Neural crest cell (in vitro differentiated cells): ENCODE data around the gene ANGPT4. TPM values are rescaled to one million over a fixed set of nuclear protein-coding genes. Genes with fewer than 3 reads are reported as not detected.

Experiments used
- DNase-seq: peaks from one replicate; pipeline ENCODE4 v3.0.0; 2021; ENCODE audit warnings: low read depth, mixed read lengths, low spot score
- H3K27ac Mint-ChIP-seq: one replicate; pipeline ENCODE4 v1.8.0; 2021; ENCODE audit warnings: mild to moderate bottlenecking, mixed read lengths; ENCODE audit not compliant: unreplicated experiment
- H3K27me3 Mint-ChIP-seq: 2 replicates; pipeline ENCODE4 v1.8.0; 2021; ENCODE audit warnings: low read depth, mild to moderate bottlenecking, mixed read lengths
- H3K36me3 Mint-ChIP-seq: 2 replicates; pipeline ENCODE4 v1.8.0; 2021; ENCODE audit warnings: low read depth, mild to moderate bottlenecking, mixed read lengths
- H3K4me1 Mint-ChIP-seq: 2 replicates; pipeline ENCODE4 v1.8.0; 2021; ENCODE audit warnings: mixed read lengths
- H3K4me3 Mint-ChIP-seq: one replicate; pipeline ENCODE4 v1.8.0; 2021; ENCODE audit warnings: mild to moderate bottlenecking, mixed read lengths
- H3K9me3 Mint-ChIP-seq: 2 replicates; pipeline ENCODE4 v1.8.0; 2021; ENCODE audit warnings: mixed read lengths
- CTCF ChIP-seq: fragments of 200-600 bp; sonication (generic); conservative IDR thresholded peaks from 2 replicates; pipeline ENCODE4 v1.5.0; 2021; ENCODE audit warnings: antibody characterized with exemption, mild to moderate bottlenecking
- total RNA-seq: library from RNA; stranded (reverse); gene quantifications from 2 replicates; pipeline ENCODE4 v1.2.1, GENCODE V29; 2021

The ANGPT4 gene
- total RNA-seq, 1 donor from 2014 or later = 0.07 TPM

- no peak overlapping the region for H3K27ac Mint-ChIP-seq
These were observed 28.1 kb downstream of the ANGPT4 start for GRCh38 chr20:888057-888456.

GRCh38 chr20:887137-887536 is 29.0 kb downstream of the ANGPT4 start:
- no peak overlapping the region for H3K4me3 Mint-ChIP-seq
- H3K9me3 Mint-ChIP-seq = no peaks in the 10 kb centered on the region
- no peak for DNase-seq
- peaks cover 29% of the 10 kb centered on the region for H3K4me1 Mint-ChIP-seq
- no peak for TF ChIP-seq CTCF
- no peak overlapping the region for H3K27ac Mint-ChIP-seq
- no peaks in the 10 kb centered on the region for H3K36me3 Mint-ChIP-seq
- H3K27me3 Mint-ChIP-seq = peaks cover 63% of the 10 kb centered on the region

More at GRCh38 chr20:888057-888456, 28.1 kb downstream of the ANGPT4 start:
- Mint-ChIP-seq H3K36me3 (no peaks in the 10 kb centered on the region), H3K4me1 (peaks cover 29% of the 10 kb centered on the region), H3K4me3 (no peak overlapping the region), H3K27me3 (peaks cover 61% of the 10 kb centered on the region), H3K9me3 (no peaks in the 10 kb centered on the region)
- TF ChIP-seq CTCF = no peak
- no peak for DNase-seq

GRCh38 chr20:884983-885952 is 30.9 kb downstream of the ANGPT4 start:
- Mint-ChIP-seq H3K36me3 (no peaks in the 10 kb centered on the region), H3K4me1 (peaks cover 15% of the 10 kb centered on the region), H3K4me3 (no peak overlapping the region), H3K27ac (peak overlapping the region; percentile 51), H3K27me3 (peaks cover 69% of the 10 kb centered on the region), H3K9me3 (no peaks in the 10 kb centered on the region)
- TF ChIP-seq CTCF = peak; percentile 27
- peak; percentile 28 for DNase-seq

- Mint-ChIP-seq H3K4me1 (peaks cover 9% of the 10 kb centered on the region), H3K27ac (no peak overlapping the region), H3K27me3 (peaks cover 71% of the 10 kb centered on the region)
These were observed 34.4 kb downstream of the ANGPT4 start for GRCh38 chr20:881783-882144.

More at GRCh38 chr20:881783-882144, 34.4 kb downstream of the ANGPT4 start:
- Mint-ChIP-seq H3K9me3 (no peaks in the 10 kb centered on the region), H3K36me3 (no peaks in the 10 kb centered on the region), H3K4me3 (no peak overlapping the region)
- TF ChIP-seq CTCF = no peak
- DNase-seq = no peak
